ENCODE measurements around the gene ACOT12.

DNA sequence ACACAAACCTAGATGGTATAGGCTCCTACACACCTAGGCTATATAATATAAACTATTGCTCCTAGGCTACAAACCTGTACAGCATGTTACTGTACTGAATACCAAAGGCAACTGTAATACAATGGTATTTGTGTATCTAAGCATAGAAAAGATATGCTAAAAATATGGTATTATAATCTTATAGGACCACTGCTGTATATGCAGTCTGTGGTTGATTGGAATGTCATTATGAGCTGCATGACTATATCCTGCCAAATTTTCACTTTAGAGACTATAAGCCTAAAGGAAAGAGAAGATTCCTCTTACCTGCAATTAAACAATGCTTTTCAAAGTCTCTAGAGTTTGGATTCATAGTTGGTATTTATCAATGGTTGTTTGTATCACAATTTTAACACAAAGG, 24.7 kb upstream of the ACOT12 start:
- no peak for TF ChIP-seq POLR2A (IDR thresholded peaks at IDR 0.05)
- TF ChIP-seq CTCF (IDR thresholded peaks at IDR 0.05): no peak

Data from body of pancreas (tissue), 4 donors.